Type B pancreatic cell (in vitro differentiated cells): ENCODE data around the gene RALGPS1. TPM values are rescaled to one million over a fixed set of nuclear protein-coding genes. Genes with fewer than 3 reads are reported as not detected.

Experiments
- DNase-seq: peaks from one replicate; pipeline ENCODE4 v3.0.0; 2021; ENCODE audit warnings: mixed read lengths; ENCODE audit not compliant: unreplicated experiment; ENCODE audit errors: extremely low spot score
- H3K27ac Mint-ChIP-seq: 2 replicates; pipeline ENCODE4 v1.8.0; 2021; ENCODE audit warnings: mild to moderate bottlenecking, mixed read lengths
- H3K27me3 Mint-ChIP-seq: 2 replicates; pipeline ENCODE4 v1.8.0; 2021; ENCODE audit warnings: mixed read lengths
- H3K36me3 Mint-ChIP-seq: 2 replicates; pipeline ENCODE4 v1.8.0; 2021; ENCODE audit warnings: mixed read lengths
- H3K4me1 Mint-ChIP-seq: one replicate; pipeline ENCODE4 v1.8.0; 2021; ENCODE audit warnings: mixed read lengths; ENCODE audit not compliant: unreplicated experiment
- H3K4me3 Mint-ChIP-seq: 2 replicates; pipeline ENCODE4 v1.8.0; 2021; ENCODE audit warnings: mild to moderate bottlenecking, mixed read lengths
- H3K9me3 Mint-ChIP-seq: 2 replicates; pipeline ENCODE4 v1.8.0; 2021; ENCODE audit warnings: mixed read lengths
- total RNA-seq: library from RNA; stranded (reverse); gene quantifications from 2 replicates; pipeline ENCODE4 v1.2.1, GENCODE V29; 2021; ENCODE audit warnings: low replicate concordance
- TF ChIP-seq, protein P1 (sequence below): fragments of 200-600 bp; sonication (generic); conservative IDR thresholded peaks from 2 replicates; pipeline ENCODE4 v1.5.0; 2021; ENCODE audit warnings: antibody characterized with exemption, mild to moderate bottlenecking

The RALGPS1 gene
- total RNA-seq, 1 donor from 2014 or later, result 16.7 TPM

DNA sequence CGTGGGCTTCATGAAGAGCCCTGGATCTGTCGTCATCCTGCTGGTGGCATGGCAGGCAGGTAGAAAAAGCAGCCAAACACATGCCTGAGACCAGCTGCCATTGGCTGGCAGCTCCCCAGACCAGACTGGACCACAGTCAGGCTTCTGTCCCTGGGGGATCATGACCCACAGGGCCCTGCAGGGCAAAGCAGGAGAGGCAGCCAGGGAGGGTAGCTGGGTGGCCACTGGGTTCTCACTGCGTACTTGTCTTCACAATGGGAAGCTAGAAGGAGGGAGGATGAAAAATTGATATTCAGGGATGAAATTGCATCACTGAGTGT is 282.2 kb downstream of the RALGPS1 start:
- no peaks in the 10 kb centered on the region for H3K9me3 Mint-ChIP-seq
- no peak overlapping the region for H3K27ac Mint-ChIP-seq
- H3K36me3 Mint-ChIP-seq, result no peaks in the 10 kb centered on the region
- no peaks in the 10 kb centered on the region for H3K27me3 Mint-ChIP-seq
- peaks cover 11% of the 10 kb centered on the region for H3K4me1 Mint-ChIP-seq
- TF ChIP-seq, protein P1, sequence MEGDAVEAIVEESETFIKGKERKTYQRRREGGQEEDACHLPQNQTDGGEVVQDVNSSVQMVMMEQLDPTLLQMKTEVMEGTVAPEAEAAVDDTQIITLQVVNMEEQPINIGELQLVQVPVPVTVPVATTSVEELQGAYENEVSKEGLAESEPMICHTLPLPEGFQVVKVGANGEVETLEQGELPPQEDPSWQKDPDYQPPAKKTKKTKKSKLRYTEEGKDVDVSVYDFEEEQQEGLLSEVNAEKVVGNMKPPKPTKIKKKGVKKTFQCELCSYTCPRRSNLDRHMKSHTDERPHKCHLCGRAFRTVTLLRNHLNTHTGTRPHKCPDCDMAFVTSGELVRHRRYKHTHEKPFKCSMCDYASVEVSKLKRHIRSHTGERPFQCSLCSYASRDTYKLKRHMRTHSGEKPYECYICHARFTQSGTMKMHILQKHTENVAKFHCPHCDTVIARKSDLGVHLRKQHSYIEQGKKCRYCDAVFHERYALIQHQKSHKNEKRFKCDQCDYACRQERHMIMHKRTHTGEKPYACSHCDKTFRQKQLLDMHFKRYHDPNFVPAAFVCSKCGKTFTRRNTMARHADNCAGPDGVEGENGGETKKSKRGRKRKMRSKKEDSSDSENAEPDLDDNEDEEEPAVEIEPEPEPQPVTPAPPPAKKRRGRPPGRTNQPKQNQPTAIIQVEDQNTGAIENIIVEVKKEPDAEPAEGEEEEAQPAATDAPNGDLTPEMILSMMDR, result no peak
- DNase-seq, result no peak
- no peak overlapping the region for H3K4me3 Mint-ChIP-seq

DNA sequence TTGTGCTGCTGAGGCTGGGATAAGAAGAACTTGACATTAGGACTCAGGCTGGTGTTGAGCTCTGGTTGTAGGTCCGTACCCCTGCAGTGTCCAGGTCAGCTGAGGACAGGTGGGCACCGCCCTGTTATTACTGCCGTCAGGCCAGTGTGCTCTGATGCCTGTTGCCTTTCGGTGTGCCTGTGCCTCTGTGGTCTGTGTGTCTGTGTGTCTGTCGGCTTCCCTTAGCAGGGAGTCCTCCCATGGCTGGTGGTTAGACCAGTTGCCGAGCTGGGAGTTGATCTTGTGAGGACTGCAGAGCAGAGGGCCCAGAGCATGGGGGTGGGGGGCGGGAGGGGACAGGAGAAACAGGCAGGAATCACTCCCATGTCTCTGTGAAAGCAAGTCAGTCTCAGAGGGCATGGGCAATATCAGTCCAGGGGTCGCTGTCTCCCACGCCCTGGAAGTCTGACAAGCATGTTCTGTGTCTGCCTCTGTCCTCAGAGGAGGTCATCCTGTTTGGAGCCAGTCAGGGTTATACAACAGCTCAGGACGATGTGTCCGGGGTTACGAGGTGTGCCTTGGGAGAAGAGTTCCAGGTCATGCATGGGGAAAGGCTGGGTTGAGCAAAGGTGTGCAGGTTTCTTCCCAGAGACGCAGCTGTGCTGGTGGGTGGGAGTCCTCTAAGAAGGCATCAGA is 282.7 kb downstream of the RALGPS1 start:
- no peaks in the 10 kb centered on the region for H3K27me3 Mint-ChIP-seq
- H3K27ac Mint-ChIP-seq, result peak overlapping the region; percentile 29
- peaks cover 7% of the 10 kb centered on the region for H3K4me1 Mint-ChIP-seq
- H3K4me3 Mint-ChIP-seq, result no peak overlapping the region
- H3K9me3 Mint-ChIP-seq, result no peaks in the 10 kb centered on the region
- TF ChIP-seq, protein P1, result no peak
- no peaks in the 10 kb centered on the region for H3K36me3 Mint-ChIP-seq
- no peak for DNase-seq

DNA sequence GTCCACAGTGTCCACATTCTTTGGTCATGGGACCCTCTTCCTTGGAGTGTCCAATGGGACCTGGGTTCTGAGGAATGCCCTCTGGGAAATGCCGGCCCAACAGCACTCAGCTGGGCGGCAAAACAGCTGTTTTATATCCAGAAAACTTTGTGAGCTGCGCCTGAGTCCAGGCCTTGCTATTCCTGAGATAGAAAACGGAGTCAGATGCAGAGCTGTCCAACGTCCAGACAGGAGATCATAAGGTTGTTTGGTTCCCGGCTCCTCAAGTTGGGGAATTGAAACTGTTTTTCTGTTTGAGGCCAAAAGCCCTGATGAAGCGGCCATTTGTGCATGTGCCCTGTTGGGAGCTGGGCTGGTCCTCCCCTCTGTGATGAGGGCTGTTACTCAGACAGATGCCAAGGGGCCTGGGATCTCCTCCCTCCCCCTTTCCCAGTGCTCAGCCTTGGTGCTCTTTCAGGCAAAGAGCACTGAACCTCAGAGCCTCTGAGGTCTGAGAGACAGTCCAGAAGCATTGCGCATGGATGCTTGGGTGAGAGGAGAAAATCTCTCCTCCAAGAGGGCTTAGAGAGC is 283.4 kb downstream of the RALGPS1 start:
- no peak overlapping the region for H3K4me3 Mint-ChIP-seq
- no peaks in the 10 kb centered on the region for H3K36me3 Mint-ChIP-seq
- no peaks in the 10 kb centered on the region for H3K9me3 Mint-ChIP-seq
- DNase-seq, result no peak
- TF ChIP-seq, protein P1, result no peak
- H3K4me1 Mint-ChIP-seq, result peaks cover 11% of the 10 kb centered on the region
- H3K27ac Mint-ChIP-seq, result peak overlapping the region; percentile 29
- H3K27me3 Mint-ChIP-seq, result no peaks in the 10 kb centered on the region

DNA sequence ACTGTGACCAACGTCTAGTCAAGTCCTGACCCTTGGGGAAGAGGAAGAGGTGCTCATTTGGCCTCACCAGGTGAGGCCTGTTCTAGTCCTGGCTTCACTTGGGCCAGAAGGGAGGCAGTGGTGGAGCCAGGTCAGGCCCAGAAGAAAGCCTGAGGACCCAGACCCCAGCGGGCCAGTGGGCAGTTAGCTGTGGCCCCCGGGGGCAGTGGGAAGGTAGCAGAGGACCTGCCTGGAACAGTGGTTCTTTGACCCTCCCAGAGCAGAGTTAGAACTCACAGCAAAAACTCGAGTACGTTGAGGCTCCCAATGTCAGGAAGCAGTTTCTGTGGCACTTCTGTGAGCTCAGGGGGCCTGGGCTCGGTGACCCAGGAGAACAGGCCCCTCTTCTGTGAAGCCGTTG is 284.0 kb downstream of the RALGPS1 start:
- H3K9me3 Mint-ChIP-seq, result no peaks in the 10 kb centered on the region
- DNase-seq, result no peak
- no peak overlapping the region for H3K27ac Mint-ChIP-seq
- H3K36me3 Mint-ChIP-seq, result no peaks in the 10 kb centered on the region
- no peaks in the 10 kb centered on the region for H3K27me3 Mint-ChIP-seq
- no peak overlapping the region for H3K4me3 Mint-ChIP-seq
- H3K4me1 Mint-ChIP-seq, result peaks cover 14% of the 10 kb centered on the region
- TF ChIP-seq, protein P1, result no peak

DNA sequence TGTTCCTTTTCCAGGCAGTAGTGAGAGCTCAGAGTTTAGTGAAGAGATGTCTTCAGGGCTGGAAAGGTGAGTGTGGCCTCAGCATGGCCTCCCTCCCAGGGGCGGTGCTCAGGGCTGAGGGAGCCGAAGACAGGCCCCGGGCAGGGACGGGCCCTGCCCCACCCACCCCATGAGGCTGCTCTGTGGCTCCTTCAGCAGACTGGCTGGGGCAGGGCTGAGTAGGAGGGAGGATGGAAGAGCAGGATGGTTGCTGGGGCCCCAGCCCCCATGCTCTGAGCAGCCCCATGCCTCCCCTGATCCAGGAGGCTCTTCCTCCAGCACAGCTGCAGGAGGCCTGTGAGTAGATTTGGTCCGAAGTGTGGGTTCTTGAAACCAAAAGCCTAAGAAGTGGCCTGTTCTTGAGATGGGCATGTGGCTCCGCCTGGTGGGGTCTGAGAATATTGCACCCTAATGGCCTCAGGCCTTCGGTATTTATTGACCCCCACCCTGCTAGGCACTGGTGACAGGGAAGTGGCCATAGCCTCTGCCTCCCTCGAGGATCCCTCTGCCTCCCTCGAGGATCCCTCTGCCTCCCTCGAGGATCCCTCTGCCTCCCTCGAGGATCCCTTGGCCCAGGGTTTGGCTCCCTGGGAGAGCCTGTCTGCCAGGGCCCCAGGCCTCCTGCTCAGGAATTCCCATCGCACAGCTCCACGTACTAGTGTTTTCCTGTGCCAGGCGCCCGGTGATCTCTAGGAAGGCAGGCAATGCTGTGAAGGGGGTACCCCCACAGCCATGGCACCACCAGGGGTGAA is 284.6 kb downstream of the RALGPS1 start:
- H3K27ac Mint-ChIP-seq, result no peak overlapping the region
- no peaks in the 10 kb centered on the region for H3K27me3 Mint-ChIP-seq
- DNase-seq, result peak; percentile 81
- peaks cover 14% of the 10 kb centered on the region for H3K4me1 Mint-ChIP-seq
- TF ChIP-seq, protein P1, result peak; percentile 97
- H3K36me3 Mint-ChIP-seq, result no peaks in the 10 kb centered on the region
- no peak overlapping the region for H3K4me3 Mint-ChIP-seq
- no peaks in the 10 kb centered on the region for H3K9me3 Mint-ChIP-seq
